Caki2 (cell line): ENCODE measurements around the gene VRK2. TPM values are rescaled to one million over a fixed set of nuclear protein-coding genes. Genes with fewer than 3 reads are reported as not detected.
"Not testable (repeated sequence)": the region's sequence is repeated elsewhere in the genome, so short reads cannot be mapped to it uniquely, and the experiment has no call there.

Source experiments
- DNase-seq: peaks from one replicate; pipeline ENCODE4 v3.0.0-alpha.2; 2015; ENCODE audit warnings: low read depth
- in situ Hi-C: cut with HindIII; loops from 2 replicates; pipeline ENCODE4 v1.10.0; 2016; ENCODE audit warnings: low sequenced_read_pairs, low pct_unique_long_range_greater_than_20kb, mixed read lengths
- total RNA-seq: library from RNA; depleted of rRNA; stranded (reverse); fragments of >200 nt; shearing (Covaris generic); gene quantifications from 2 replicates; pipeline ENCODE4 v1.2.3, GENCODE V29; 2014; ENCODE audit warnings: low replicate concordance

Gene VRK2
- total RNA-seq, 1 experiment from 2014 or later = 35.3 TPM

DNA sequence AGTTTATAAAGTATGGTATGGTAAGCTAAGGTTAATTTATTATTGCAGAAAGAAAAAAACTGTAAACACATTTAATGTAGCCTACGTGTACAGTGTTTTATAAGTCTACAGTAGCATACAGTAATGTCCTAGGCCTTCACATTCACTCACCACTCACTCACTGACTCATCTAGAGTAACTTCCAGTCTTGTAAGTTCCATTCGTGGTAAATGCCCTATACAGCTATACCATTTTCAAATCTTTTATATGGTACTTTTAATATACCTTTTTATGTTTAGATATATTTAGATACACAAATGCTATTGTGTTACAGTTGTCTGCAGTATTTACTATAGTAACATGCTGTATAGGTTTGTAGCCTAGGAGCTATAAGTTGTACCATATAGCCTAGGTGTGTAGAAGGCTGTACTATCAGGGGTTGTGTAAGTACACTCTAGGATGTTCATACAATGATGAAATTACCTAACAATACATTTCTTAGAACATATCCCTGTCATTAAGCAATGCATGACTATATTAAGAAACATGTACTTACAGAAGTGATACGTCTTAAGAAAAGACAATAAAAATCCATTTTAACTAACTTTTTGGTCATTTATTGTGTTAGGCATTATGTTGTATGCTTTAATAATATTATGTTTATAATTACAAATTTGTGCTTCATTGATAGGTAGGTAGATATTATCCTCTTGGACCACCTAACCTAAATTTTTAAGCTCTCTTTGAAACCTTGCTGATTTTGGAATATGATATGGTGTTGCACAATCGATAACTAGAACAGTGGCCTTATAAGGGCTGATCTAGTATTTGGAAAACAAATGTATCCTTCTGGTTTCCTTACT lies 51.9 kb downstream of the VRK2 start:
- in situ Hi-C loops = no loop called here
- DNase-seq = no peak

DNA sequence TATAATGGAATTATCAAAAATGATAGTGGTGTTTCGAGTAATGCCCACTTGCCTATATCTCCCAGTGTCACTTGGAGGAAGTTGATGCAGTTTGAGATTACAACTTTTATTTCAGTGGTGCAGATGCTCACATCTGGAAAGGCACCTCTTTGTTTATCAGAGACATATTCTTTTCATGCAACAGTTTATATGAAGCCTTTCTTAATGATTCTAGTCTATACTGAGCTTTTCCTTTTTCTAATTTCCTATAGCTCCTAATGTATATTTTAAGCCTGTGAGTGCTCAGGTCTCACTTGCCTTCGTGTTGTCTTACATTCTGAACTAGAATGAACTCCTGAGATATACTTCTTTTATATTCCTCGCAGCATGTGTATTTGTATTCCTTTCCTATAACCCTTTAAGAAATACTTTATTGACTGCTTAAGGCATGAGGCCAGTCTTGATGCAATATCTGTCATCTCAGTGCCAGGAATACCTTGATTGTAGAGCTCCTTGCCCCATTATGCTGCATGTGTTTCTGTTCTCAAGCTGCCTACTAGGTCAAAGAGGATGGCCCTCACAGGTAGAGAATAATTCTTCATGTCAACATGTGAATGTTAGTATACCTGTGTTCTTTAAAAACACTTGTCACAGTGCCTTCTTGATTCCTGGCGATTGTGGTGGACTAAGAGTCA lies 52.6 kb downstream of the VRK2 start:
- no peak for DNase-seq
- in situ Hi-C loops = no loop called here

DNA sequence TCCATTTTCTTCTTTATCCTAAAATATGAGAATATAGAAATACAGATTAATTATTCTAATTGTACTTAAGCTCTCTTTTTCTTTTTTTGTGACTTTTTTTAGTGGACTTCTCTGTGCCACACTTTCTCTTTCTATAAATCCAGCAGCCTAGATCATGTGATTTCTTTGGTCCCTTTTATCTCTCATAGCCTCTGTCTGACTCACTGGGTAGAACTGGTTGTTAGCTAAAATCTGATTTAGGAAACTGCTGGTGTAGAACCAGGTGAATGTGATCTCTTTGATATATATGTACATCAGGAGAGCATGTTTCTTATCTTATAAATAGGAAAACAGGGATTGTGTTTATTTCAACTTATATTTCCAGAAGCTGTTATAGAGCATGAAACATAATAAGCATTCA lies 54.9 kb downstream of the VRK2 start:
- no peak for DNase-seq
- in situ Hi-C loops = no loop called here

DNA sequence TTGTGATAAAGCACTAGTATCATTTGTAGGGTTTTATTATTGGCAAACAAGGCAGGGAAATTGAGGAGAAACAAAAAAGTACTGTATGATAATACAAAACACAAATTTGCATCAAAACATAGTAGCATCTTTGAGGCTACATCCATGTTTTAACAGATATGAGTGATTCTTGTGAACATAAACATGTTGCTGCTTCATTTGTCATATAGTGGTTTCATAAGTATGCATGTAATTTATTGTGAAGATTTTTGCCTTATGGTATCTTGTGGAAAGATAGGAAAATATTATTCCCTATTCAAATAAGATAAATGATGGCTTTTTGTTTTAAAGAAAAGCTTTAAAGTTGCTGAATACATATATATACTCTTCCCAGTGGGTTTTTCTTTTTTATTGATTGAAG lies 60.3 kb downstream of the VRK2 start:
- in situ Hi-C loops = no loop called here
- DNase-seq = no peak

DNA sequence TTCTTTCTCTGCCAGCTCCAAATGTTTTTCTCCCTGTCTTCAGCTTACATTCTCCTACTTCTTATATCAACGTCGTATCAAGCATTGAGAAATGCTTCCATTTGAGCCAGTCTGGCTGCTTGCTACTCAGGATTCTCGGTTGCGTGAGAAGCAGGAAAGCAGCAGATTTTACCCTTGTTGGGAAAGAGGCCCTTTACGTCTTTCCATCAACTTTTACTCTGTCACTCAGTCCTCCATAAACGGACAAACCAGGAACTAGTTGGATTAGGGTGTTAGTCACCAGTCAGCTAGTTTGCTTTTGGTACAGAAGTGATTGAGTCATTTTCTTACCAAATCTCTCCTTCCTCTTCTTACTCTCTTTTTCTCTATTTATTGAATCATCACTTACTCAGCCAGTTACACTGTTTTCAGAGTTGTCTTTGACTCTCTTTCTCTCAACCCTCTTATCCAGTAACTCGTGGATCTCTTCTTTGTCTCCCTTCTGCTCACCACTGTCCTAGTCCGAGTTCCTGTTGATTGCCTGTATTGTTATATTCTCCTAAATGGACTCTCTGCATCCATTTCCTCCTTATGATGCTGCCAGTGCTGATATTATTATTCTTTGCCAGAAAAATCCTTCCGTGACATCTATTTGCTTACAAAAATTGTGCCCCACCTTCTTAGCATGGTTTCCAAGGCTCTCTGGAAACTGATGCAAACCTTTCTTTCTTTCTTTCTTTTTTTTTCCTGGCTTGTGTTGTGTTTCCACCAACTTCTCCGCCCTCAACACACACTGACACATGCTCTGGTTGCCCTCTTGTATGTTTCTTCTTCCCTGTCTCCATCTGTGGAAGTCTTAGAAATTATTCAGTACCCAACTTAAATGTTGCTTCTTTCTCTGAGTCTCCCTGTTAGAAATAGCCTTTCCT lies 61.5 kb downstream of the VRK2 start:
- in situ Hi-C loops = no loop called here
- peak; percentile 85 for DNase-seq

DNA sequence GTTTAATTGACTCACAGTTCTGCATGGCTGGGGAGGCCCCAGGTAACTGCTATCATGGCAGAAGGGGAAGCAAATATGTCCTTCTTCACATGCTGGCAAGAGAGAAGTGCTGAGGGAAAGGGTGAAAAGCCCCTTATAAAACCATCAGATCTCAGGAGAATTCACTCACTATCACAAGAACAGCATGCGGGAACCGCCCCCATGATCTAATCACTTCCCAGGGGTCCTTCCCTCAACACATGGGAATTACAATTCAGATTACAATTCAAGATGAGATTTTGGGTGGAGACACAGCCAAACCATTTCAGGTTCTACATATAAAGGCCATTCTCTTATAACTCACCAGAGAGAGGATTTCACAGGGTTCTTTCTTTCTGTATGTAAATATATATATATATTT lies 62.9 kb downstream of the VRK2 start:
- no peak for DNase-seq
- in situ Hi-C loops = no loop called here

DNA sequence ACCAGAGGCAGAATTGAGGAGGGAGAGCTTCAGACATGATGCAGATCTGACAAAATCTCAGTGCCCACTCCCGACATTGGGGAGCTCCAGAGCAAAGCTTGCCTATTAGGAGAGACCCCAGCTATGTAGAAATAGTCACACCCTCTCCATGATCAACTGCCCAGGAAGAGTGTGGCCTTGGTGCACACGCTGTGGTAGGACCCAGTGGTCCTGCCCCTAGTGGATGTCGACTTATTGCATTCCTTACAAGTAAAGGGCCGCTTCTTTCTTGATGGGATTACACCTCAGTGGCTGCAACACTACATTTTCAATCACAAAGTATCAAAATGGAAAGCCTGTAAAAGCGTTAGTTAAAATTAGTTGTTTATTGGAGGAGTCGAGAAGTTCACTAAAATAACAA lies 64.2 kb downstream of the VRK2 start:
- in situ Hi-C loops = no loop called here
- DNase-seq = no peak

DNA sequence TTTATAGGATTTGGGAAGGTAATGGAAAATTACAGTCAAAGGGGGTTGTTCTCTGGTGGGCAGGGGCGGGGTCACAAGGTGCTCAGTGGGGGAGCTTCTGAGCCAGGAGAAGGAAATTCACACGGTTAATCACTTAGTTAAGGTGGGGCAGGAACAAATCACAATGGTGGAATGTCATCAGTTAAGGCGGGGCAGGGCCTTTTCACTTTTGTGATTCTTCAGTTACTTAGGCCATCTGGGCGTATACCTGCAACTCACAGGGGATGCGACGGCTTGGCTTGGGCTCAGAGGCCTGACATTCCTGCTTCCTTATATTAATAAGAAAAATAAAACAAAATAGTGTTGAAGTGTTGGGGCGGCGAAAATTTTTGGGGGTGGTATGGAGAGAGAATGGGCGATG lies 67.0 kb downstream of the VRK2 start:
- in situ Hi-C loops = not testable (repeated sequence)
- DNase-seq = peak; percentile 66

DNA sequence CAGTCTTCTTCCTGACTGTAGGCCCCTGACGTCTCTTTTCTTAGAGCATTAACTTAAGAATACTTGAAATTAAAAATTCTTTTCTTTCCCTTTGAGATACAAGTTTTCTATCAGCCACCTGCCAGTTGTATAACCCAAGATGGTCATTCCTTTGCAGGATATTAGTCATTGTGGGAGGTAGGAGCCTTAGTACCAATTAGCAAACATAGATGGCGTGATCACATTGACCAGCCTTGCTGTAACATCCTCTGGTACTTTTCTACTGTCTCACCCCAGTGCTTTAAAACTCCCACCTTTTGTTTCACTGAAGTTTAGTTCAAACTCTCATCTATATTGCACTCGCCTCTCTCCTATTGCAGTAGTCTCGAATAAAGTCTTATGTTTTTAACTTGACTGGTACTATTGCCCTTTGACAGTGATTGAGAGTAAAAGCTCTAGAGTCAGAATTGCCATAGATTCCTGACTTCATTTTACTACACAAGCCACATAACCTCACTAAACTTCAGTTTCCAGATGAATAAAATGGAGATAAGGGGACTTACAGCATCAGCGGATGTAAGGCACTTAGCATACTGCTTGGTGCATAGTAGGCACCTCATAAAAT lies 74.1 kb downstream of the VRK2 start:
- in situ Hi-C loops = no loop called here
- no peak for DNase-seq

DNA sequence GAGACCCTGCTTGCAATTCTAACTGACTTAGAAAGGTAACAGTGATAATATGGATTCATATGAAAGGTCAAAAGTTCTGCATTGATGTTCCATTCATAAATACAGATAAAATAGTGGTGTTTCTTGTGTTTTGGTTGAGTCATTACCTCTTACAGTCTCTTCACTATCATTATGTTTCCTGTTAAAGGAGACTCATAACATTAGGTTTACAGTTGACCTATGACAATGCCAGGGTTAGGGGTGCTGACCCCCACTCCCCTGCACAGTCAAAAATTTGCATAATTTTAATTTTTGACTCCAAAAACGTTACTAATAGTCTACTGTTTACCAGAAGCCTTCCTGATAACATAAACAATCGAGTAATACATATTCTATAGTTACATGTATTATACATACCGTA lies 75.4 kb downstream of the VRK2 start:
- in situ Hi-C loops = no loop called here
- no peak for DNase-seq

DNA sequence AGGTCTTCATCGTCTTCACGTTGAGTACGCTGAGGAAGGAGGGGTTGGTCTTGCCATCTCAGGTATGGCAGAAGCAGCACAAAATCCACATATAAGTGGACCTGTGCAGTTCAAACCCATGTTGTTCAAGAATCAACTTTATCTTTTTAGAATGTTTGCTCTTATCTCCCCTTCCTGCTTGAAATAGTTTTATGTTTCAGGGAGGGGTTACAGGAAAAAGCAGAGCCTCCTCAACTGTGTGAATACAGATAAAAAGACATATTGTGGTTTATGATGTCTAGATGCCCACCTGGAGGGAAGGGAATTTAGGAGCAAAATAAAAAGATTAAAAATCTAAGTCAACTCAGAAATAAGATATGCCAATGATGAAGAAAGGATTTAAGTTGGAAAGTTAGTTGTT lies 75.9 kb downstream of the VRK2 start:
- in situ Hi-C loops = no loop called here
- no peak for DNase-seq

DNA sequence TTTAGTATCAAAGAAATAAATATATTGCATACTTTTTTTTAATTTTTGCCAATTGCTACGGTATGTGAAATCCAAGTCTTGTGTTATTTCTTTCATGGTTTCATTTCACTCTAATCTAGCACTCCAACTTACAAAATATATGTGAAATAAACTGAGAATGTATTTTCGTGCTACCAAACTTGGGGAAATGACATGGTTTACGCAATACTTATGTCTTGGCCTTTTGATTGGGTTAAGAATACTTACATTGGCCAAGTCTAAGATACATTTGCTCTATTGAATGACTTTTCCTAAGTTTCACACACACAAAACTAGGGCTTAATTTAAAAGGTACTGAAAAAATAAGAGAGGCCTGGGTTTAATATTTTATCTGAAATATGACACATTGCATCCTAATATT lies 80.5 kb downstream of the VRK2 start:
- no peak for DNase-seq
- in situ Hi-C loops = no loop called here

DNA sequence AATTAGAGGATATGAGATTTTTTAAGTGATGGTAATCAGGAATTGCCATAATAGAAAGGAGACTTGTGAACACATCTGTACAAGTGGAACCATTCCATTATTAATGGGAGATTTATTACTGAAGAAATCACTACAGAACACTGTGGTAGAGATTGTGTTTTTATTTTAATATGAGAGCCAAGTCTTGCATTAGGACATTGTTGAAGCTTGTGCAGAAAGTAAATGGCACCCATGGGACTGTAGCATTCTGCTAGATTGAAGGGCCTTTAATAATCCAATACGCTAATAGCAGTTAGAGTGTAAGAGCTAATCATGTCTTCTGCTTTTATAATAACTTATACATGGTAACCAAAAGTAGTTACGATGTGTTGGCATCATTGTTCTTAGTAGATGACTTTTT lies 83.6 kb downstream of the VRK2 start:
- in situ Hi-C loops = no loop called here
- no peak for DNase-seq

DNA sequence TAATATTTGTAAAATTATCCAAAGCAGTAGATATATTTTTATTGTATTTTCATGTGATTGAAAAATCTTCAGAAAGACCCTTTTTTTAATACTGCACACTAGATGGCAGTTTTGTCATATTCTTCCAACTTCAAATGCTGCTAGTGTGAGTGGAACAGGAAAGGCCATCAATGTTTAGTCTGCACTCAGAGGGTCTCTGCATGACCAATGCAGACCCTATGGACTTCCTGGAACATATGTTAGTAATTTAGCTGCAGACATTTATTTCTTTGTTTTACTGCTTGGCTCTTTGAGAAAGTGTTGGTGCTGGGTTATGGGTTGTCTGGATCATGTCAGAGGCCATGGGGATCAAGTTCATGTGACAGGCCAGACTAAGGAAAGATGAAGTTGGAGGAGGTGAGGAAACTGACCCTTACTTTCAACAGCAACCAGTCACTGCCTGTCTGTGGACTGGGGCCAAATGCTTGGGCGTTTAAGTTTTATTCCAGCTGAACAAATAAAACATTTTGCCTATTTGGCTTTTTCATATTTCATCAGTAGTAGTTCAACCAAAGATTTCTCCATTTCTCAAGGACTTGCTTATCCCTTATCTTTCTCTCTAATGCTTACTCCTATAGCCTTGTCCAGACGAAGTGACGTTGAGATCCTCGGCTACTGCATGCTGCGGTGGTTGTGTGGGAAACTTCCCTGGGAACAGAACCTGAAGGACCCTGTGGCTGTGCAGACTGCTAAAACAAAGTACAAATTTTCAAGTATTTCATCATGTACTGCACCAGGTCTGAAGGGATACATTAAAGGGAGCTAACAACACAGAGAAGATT lies 84.8 kb downstream of the VRK2 start:
- in situ Hi-C loops = no loop called here
- DNase-seq = no peak

DNA sequence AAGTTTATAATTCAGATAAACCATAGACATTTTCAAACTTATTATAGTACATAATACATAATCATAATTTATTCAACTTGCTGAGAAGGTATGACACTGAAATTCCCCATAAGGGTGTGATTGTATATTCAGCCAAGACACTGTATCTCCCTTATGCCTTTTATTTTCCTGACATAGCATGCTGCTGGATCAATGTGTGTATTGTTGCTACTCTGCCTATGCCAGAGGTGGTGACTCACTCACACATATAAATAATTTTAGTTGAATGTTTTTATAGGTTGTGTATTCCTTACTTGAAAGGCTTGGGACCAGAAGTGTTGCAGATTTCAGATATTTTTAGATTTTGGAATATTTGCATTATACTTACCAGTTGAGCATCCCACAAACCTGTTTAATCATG lies 86.8 kb downstream of the VRK2 start:
- DNase-seq = no peak
- in situ Hi-C loops = no loop called here

DNA sequence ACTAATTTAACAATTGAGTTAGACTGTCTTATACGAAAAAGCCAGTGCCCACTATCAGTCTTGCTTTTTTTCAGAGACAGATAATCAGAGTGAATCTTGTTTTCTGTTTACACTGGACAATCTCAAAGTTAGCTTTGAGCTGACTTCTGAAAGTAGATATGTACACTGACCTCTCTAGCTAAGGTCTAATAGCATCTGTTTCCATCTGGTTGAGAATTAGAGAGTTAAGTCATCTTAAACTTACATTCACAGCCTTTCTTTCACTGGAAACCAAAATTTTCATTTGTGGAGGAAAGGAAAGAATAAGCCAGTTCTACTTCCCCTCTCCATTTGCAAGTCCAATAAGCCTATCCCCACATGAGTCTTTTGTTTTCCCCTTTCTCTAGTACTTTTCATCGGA lies 89.3 kb downstream of the VRK2 start:
- DNase-seq = no peak
- in situ Hi-C loops = no loop called here

DNA sequence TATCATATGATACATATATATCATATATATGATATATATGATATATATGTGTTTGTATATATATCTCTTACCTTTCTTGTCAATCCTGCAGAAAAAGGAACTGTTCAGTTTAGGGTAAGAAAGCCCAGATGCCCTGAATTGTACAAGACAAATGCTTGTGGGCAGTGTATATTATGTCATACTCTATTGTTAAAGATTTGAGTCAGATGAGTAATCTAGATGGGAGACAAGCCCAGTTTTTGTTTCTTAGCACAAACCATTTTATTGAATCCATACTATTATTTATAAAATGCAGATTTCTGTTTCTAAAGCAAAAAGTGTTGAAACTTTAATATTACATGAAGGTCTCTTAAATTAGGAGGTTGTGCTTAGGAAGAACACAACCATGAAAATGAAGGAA lies 90.6 kb downstream of the VRK2 start:
- no peak for DNase-seq
- in situ Hi-C loops = no loop called here

DNA sequence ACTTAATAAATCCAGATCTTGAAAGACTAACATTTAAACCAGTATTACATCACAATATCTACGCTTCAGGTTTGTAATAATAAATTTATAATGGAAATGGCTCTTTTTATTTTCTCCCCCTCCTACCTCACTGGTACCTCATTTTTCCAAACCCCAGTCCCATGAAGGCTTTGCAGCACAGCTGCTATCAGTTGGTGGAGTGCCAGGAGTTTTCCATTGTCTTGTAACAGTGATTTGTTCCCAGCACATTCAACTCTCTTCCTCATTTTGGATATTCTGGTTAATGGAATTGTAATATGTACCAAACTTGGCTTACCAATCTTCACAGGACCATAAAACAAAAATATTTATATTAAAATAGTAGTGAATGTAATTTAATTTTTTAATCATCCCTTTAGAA lies 91.2 kb downstream of the VRK2 start:
- no peak for DNase-seq
- in situ Hi-C loops = no loop called here
